Stimulated activated CD8-positive, alpha-beta memory T cell treated with anti-CD3 and anti-CD28 coated beads, Interleukin-15, amount 100 ng/mL, for 48 hours (primary cell): Measurements from ENCODE around the gene SLC2A3.
"Not testable (repeated sequence)": the region's sequence is repeated elsewhere in the genome, so short reads cannot be mapped to it uniquely, and the experiment has no call there.

ENCODE experiments used
- DNase-seq, 2 donors: peaks; one replicate each; pipeline ENCODE4 v3.0.0-alpha.2; 2020; ENCODE audit warnings: low read depth in 2 of 2

Gene SLC2A3

GRCh38 chr12:7935590-7936581 lies at the start of gene SLC2A3:
TSS of gene SLC2A3 (minus strand) at chr12:7936187. CDS start at chr12:7936034, 153 bp downstream.
- DNase-seq: peak; percentile 50 to 67

- no peak for DNase-seq
Measured at GRCh38 chr12:7984900-7985299, 48.9 kb upstream of the SLC2A3 start.

- not testable (repeated sequence) for DNase-seq
Measured at GRCh38 chr12:7983460-7983859, 47.5 kb upstream of the SLC2A3 start.

GRCh38 chr12:7983019-7983418 lies 47.0 kb upstream of the SLC2A3 start:
- DNase-seq: not testable (repeated sequence)

- not testable (repeated sequence) for DNase-seq
Measured at GRCh38 chr12:7982332-7982735, 46.3 kb upstream of the SLC2A3 start.

GRCh38 chr12:7981446-7981845 lies 45.5 kb upstream of the SLC2A3 start:
- no peak for DNase-seq

- not testable (repeated sequence) for DNase-seq
Measured at GRCh38 chr12:7977351-7978124, 41.6 kb upstream of the SLC2A3 start.

GRCh38 chr12:7973457-7973825 lies 37.5 kb upstream of the SLC2A3 start:
- no peak for DNase-seq

GRCh38 chr12:7972734-7973456 lies 36.9 kb upstream of the SLC2A3 start:
- DNase-seq: no peak

GRCh38 chr12:7972269-7972668 lies 36.3 kb upstream of the SLC2A3 start:
- not testable (repeated sequence) for DNase-seq

- not testable (repeated sequence) for DNase-seq
Measured at GRCh38 chr12:7971765-7972164, 35.8 kb upstream of the SLC2A3 start.

GRCh38 chr12:7970475-7971252 lies 34.7 kb upstream of the SLC2A3 start:
- DNase-seq: peak; percentile 83 to 93

GRCh38 chr12:7966563-7966962 lies 30.6 kb upstream of the SLC2A3 start:
- peak; percentile 10 to 38 for DNase-seq

- DNase-seq: not testable (repeated sequence)
Measured at GRCh38 chr12:7964669-7965068, 28.7 kb upstream of the SLC2A3 start.

- no peak for DNase-seq
Measured at GRCh38 chr12:7961395-7962178, 25.6 kb upstream of the SLC2A3 start.

GRCh38 chr12:7959701-7960121 lies 23.7 kb upstream of the SLC2A3 start:
- DNase-seq: peak; percentile 22 to 39

- DNase-seq: no peak
Measured at GRCh38 chr12:7959278-7959677, 23.3 kb upstream of the SLC2A3 start.

- not testable (repeated sequence) for DNase-seq
Measured at GRCh38 chr12:7954877-7955276, 18.9 kb upstream of the SLC2A3 start.

GRCh38 chr12:7954418-7954817 lies 18.4 kb upstream of the SLC2A3 start:
- DNase-seq: not testable (repeated sequence)

- DNase-seq: not testable (repeated sequence)
Measured at GRCh38 chr12:7953912-7954311, 17.9 kb upstream of the SLC2A3 start.
